H1 (cell line): Measurements from ENCODE around the gene FBH1. TPM values are rescaled to one million over a fixed set of nuclear protein-coding genes. Genes with fewer than 3 reads are reported as not detected.

Experiments used
- ATF3 ChIP-seq: IDR thresholded peaks from 2 replicates; pipeline ENCODE4 v1.6.1; 2011; ENCODE audit warnings: low read depth, mild to moderate bottlenecking, low read length; ENCODE audit not compliant: insufficient read depth
- CHD7 ChIP-seq: fragments of 300-600 bp; sonication (generic); IDR thresholded peaks from 2 replicates; pipeline ENCODE4 v1.7.1; 2012; ENCODE audit warnings: low read length, moderate library complexity, mild to moderate bottlenecking, inconsistent platforms; ENCODE audit not compliant: insufficient replicate concordance
- JUND ChIP-seq: IDR thresholded peaks from 2 replicates; pipeline ENCODE4 v1.6.1; 2011; ENCODE audit warnings: mild to moderate bottlenecking, improper control_type of control experiment, low read length
- PHF8 ChIP-seq: fragments of 200-600 bp; sonication (generic); conservative IDR thresholded peaks from 2 replicates; pipeline ENCODE4 v1.7.1; 2012; ENCODE audit warnings: low read depth, mild to moderate bottlenecking, inconsistent platforms, low read length, moderate library complexity
- POU5F1 ChIP-seq: IDR thresholded peaks from 2 replicates; pipeline ENCODE4 v1.6.1; 2011; ENCODE audit warnings: low read depth, mild to moderate bottlenecking, low read length, moderate library complexity
- SIRT6 ChIP-seq: IDR thresholded peaks from one replicate; pipeline ENCODE4 v1.7.1; 2012; ENCODE audit warnings: low read length, inconsistent platforms
- TBP ChIP-seq: IDR thresholded peaks from 2 replicates; pipeline ENCODE4 v1.6.1; 2011; ENCODE audit warnings: low read depth, low read length, improper control_type of control experiment
- polyA plus RNA-seq, 7 experiments: library from polyadenylated mRNA; depleted of rRNA in 3 of 7; stranded (reverse) in 5 of 7; unstranded in 2 of 7; fragments of >200 nt in 5 of 7; fragments of 200-250 nt in 2 of 7; gene quantifications; 1 replicate in 5 of 7; 2 replicates in 1 of 7; 4 replicates in 1 of 7; pipeline versions ENCODE4 v1.2.1 to v1.2.3, GENCODE V29; 2011 to 2013; ENCODE audit warnings: missing spikeins in 2 of 7, mixed read lengths in 2 of 7
- total RNA-seq: library from RNA; stranded (reverse); fragmentation: NEBNext Ultra II Directional; extraction: Animal tissue kit (Norgen Biotek cat#: 25700); gene quantifications from 2 replicates; pipeline ENCODE4 v1.2.1, GENCODE V29; 2021
- TF ChIP-seq, protein P1 (sequence below), 3 experiments: IDR thresholded peaks; 1 replicate in 2 of 3; 2 replicates in 1 of 3; pipeline versions ENCODE4 v1.5.1 to v1.6.1; 2011; ENCODE audit warnings: low read length in 3 of 3, mild to moderate bottlenecking in 3 of 3, inconsistent platforms in 2 of 3, low read depth in 1 of 3, moderate library complexity in 1 of 3; ENCODE audit not compliant: insufficient read depth in 1 of 3; ENCODE audit errors: control extremely low read depth in 1 of 3

Gene FBH1
- total and polyA plus RNA-seq, 2 of the 8 experiments (the other 6 are each of a cell fraction or from before 2014, with no cell fraction given) = 31.1 to 51.8 TPM

DNA sequence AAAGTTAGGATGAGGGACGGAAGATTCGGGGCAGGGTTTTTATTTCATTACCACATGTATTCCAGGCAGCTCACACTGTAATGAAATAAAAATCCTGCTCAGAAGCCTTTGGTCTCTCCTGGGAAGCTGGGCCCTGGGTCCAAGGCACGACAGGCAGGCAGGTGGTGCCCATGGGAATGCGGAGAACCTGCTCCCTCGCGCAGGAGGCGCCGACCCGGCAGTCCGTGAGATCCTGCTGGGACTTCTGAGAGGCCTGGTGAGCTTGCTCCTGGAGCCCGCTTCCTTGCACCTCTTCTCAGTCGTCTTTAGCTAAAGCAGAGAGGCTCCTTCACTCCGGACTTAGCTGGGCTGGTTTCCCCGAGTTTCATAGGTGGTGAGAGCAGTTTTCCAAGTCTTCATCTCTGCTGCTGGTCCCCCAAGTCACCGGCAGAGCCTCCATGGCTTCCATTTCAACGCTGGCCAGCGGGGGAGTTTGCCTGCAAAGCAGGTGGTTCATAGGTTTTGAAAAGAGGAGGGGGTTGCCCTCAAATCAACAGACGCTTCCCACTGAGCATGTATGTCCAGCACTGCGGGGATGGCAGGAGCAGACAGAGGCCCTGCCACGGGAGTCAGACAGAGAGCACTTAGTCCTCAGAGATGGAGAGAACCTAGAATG lies 62.8 kb downstream of the FBH1 start (continued):
- TF ChIP-seq CHD7 = no peak
- TF ChIP-seq TBP = no peak
- TF ChIP-seq JUND = no peak
- no peak for TF ChIP-seq POU5F1
- no peak for TF ChIP-seq SIRT6
- TF ChIP-seq PHF8 = no peak
- no peak for TF ChIP-seq ATF3
- TF ChIP-seq, protein P1, sequence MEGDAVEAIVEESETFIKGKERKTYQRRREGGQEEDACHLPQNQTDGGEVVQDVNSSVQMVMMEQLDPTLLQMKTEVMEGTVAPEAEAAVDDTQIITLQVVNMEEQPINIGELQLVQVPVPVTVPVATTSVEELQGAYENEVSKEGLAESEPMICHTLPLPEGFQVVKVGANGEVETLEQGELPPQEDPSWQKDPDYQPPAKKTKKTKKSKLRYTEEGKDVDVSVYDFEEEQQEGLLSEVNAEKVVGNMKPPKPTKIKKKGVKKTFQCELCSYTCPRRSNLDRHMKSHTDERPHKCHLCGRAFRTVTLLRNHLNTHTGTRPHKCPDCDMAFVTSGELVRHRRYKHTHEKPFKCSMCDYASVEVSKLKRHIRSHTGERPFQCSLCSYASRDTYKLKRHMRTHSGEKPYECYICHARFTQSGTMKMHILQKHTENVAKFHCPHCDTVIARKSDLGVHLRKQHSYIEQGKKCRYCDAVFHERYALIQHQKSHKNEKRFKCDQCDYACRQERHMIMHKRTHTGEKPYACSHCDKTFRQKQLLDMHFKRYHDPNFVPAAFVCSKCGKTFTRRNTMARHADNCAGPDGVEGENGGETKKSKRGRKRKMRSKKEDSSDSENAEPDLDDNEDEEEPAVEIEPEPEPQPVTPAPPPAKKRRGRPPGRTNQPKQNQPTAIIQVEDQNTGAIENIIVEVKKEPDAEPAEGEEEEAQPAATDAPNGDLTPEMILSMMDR (IDR thresholded peaks at IDR 0.05; ENCODE audit: control extremely low read depth in 1 of 3, insufficient read depth in 1 of 3, low read depth in 1 of 3, low read length in 3 of 3) = no peak
